Keratinocyte (primary cell): Measurements from ENCODE around the gene FLYWCH2. TPM values are rescaled to one million over a fixed set of nuclear protein-coding genes. Genes with fewer than 3 reads are reported as not detected.

Experiments
- DNase-seq: peaks from one replicate; pipeline ENCODE4 v3.0.0-alpha.2; 2011; ENCODE audit warnings: low read depth, missing footprints, low spot score
- FAIRE-seq: peaks from 2 replicates; lab custom pipeline; 2011; peaks lifted over from hg19 to GRCh38; lab: Jason Lieb, UNC
- H2AFZ ChIP-seq: 2 replicates; pipeline ENCODE4 v1.6.0; 2012; ENCODE audit warnings: low read length, control low read depth, inconsistent platforms; ENCODE audit not compliant: control insufficient read depth
- H3K27ac ChIP-seq: 2 replicates; pipeline ENCODE4 v1.5.1; 2011; ENCODE audit warnings: low read length; ENCODE audit not compliant: control insufficient read depth, insufficient read depth
- H3K27me3 ChIP-seq: 3 replicates; pipeline ENCODE4 v1.6.0; 2011; ENCODE audit warnings: low read length; ENCODE audit not compliant: control insufficient read depth, insufficient read depth; ENCODE audit errors: extremely low read depth
- H3K36me3 ChIP-seq, 2 experiments: 2 replicates in 1 of 2; 3 replicates in 1 of 2; pipeline ENCODE4 v1.5.1; 2011; ENCODE audit warnings: low read length in 2 of 2, mild to moderate bottlenecking in 1 of 2; ENCODE audit not compliant: control insufficient read depth in 2 of 2, insufficient read depth in 2 of 2; ENCODE audit errors: extremely low read depth in 1 of 2
- H3K4me1 ChIP-seq: 3 replicates; pipeline ENCODE4 v1.5.1; 2011; ENCODE audit warnings: low read length; ENCODE audit not compliant: control insufficient read depth, insufficient read depth; ENCODE audit errors: extremely low read depth
- H3K4me2 ChIP-seq: 3 replicates; pipeline ENCODE4 v1.6.0; 2011; ENCODE audit warnings: low read depth, low read length; ENCODE audit not compliant: control insufficient read depth, insufficient read depth; ENCODE audit errors: extremely low read depth
- H3K4me3 ChIP-seq, 3 experiments: fragments of 200-600 bp in 1 of 3; sonication (generic) in 1 of 3; 2 replicates in 2 of 3; 3 replicates in 1 of 3; pipeline ENCODE4 v1.5.1; 2011 to 2016; ENCODE audit warnings: low read length in 3 of 3, mild to moderate bottlenecking in 3 of 3, control low read depth in 2 of 3, inconsistent platforms in 1 of 3, low read depth in 1 of 3, mixed read lengths in 1 of 3, mixed run types in 1 of 3, moderate library complexity in 1 of 3; ENCODE audit not compliant: control insufficient read depth in 2 of 3, insufficient read depth in 2 of 3; ENCODE audit errors: extremely low read depth in 1 of 3
- H3K79me2 ChIP-seq: 2 replicates; pipeline ENCODE4 v1.6.0; 2012; ENCODE audit warnings: low read length; ENCODE audit not compliant: control insufficient read depth, insufficient read depth
- H3K9ac ChIP-seq: 3 replicates; pipeline ENCODE4 v1.6.0; 2011; ENCODE audit warnings: low read length; ENCODE audit not compliant: control insufficient read depth, insufficient read depth; ENCODE audit errors: extremely low read depth
- H3K9me1 ChIP-seq: 3 replicates; pipeline ENCODE4 v1.6.0; 2011; ENCODE audit warnings: low read length; ENCODE audit not compliant: control insufficient read depth, insufficient read depth; ENCODE audit errors: extremely low read depth
- H3K9me3 ChIP-seq: 2 replicates; pipeline ENCODE4 v1.5.1; 2012; ENCODE audit warnings: low read depth, low read length; ENCODE audit not compliant: control insufficient read depth
- H4K20me1 ChIP-seq: 3 replicates; pipeline ENCODE4 v1.6.0; 2011; ENCODE audit warnings: low read length; ENCODE audit not compliant: control insufficient read depth, insufficient read depth; ENCODE audit errors: extremely low read depth
- CTCF ChIP-seq, 3 experiments: IDR thresholded peaks in 1 of 3; conservative IDR thresholded peaks in 1 of 3; optimal IDR thresholded peaks in 1 of 3; 2 replicates in 2 of 3; 3 replicates in 1 of 3; pipeline versions ENCODE3 to v1.5.1; 2011; ENCODE audit warnings: low read length in 3 of 3, mild to moderate bottlenecking in 3 of 3, moderate library complexity in 2 of 3, control low read depth in 1 of 3, inconsistent platforms in 1 of 3; ENCODE audit not compliant: insufficient read depth in 2 of 3; ENCODE audit errors: extremely low read depth in 1 of 3
- EZH2 ChIP-seq: IDR thresholded peaks from one replicate; pipeline ENCODE4 v1.6.1; 2012; ENCODE audit warnings: inconsistent platforms, mild to moderate bottlenecking, low read length, moderate library complexity
- dilution Hi-C: fragments of 300-500 bp; cut with MboI; formaldehyde crosslinking; loops from one replicate; pipeline ENCODE4 v1.7.0; 2020; ENCODE audit warnings: low sequenced_read_pairs; ENCODE audit not compliant: extremely low pct_ligation_motif_present
- polyA plus RNA-seq, 5 experiments: library from polyadenylated mRNA; depleted of rRNA in 3 of 5; stranded (reverse) in 3 of 5; stranded (forward) in 1 of 5; unstranded in 1 of 5; fragments of >200 nt; gene quantifications; 1 replicate in 1 of 5; 2 replicates in 3 of 5; 3 replicates in 1 of 5; pipeline versions ENCODE4 v1.2.1 to v1.2.3, GENCODE V29; 2011 to 2012; ENCODE audit warnings: missing spikeins in 2 of 5, low read depth in 1 of 5, low replicate concordance in 1 of 5

FLYWCH2 gene
- polyA plus RNA-seq, 1 donor (not counting 4 experiments of a cell fraction or from before 2014, with no cell fraction given), result 10.1 TPM

DNA sequence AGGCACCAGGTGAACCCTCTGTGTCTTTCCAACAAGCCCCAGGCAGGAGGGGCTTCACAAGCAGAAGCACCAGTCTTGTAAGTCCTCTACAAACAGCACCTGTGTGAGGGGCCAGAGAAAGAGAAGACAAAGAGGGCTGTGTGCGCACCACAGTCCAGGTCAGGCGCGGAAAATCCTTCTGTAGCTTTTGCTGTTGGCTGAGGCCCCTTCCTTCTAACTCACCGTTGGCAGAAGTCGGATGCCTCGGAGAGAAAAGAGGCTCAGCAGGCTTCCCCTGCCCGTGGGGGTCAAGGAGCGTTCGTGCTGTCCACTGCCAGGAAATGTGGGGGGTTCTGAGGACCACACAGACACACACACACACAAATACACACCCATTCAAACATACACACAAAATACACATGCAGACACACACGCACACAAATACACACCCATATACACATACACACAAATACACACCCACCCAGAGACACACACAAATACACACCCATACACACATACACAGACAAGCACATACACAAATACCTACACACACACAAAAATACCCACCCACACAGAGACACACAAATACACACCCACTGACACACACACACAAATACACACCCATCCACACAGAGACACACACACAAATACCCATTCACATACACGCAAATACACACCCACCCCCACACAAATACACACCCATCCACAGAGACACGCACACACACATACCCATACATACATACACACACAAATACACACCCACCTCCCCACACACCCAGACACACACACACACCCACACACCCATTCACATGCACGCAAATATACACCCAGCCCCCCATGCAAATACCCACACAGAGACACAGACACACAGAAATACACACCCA, 46.1 kb upstream of the FLYWCH2 start:
- dilution Hi-C loops, result no loop called here

GRCh38 chr16:2838928-2839327, 44.1 kb upstream of the FLYWCH2 start:
- dilution Hi-C loops, result no loop called here
- H3K9ac ChIP-seq, result no peak overlapping the region
- no peaks in the 10 kb centered on the region for H3K9me3 ChIP-seq
- FAIRE-seq, result peak; percentile 59
- TF ChIP-seq EZH2, result no peak
- TF ChIP-seq CTCF (optimal IDR thresholded peaks at IDR 0.05 in 1 of 3, IDR thresholded peaks at IDR 0.05 in 1 of 3, conservative IDR thresholded peaks at IDR 0.05 in 1 of 3; ENCODE audit: extremely low read depth in 1 of 3, insufficient read depth in 2 of 3, low read length in 3 of 3), result peak; percentile 92 to 99 (median 97)
- H2AFZ ChIP-seq, result no peak overlapping the region
- H3K79me2 ChIP-seq, result no peaks in the 10 kb centered on the region
- no peaks in the 10 kb centered on the region for H3K9me1 ChIP-seq
- H3K27ac ChIP-seq, result no peak overlapping the region
- DNase-seq, result no peak
- no peak overlapping the region for H3K4me2 ChIP-seq
- no peak overlapping the region for H3K4me3 ChIP-seq
- peaks cover 26% of the 10 kb centered on the region for H3K4me1 ChIP-seq
- H4K20me1 ChIP-seq, result no peaks in the 10 kb centered on the region
- H3K36me3 ChIP-seq, result no peaks in the 10 kb centered on the region
- H3K27me3 ChIP-seq, result no peaks in the 10 kb centered on the region

More for the DNA sequence above, 46.1 kb upstream of the FLYWCH2 start:
- peak; percentile 56 for FAIRE-seq
- TF ChIP-seq EZH2 (no peak), CTCF (optimal IDR thresholded peaks at IDR 0.05 in 1 of 3, IDR thresholded peaks at IDR 0.05 in 1 of 3, conservative IDR thresholded peaks at IDR 0.05 in 1 of 3; ENCODE audit: extremely low read depth in 1 of 3, insufficient read depth in 2 of 3, low read length in 3 of 3) (no peak)
- peaks cover 26% of the 10 kb centered on the region for H3K4me1 ChIP-seq
- no peaks in the 10 kb centered on the region for H3K9me1 ChIP-seq
- H2AFZ ChIP-seq, result no peak overlapping the region
- H3K9me3 ChIP-seq, result no peaks in the 10 kb centered on the region
- peak overlapping the region; percentile 37 for H3K27ac ChIP-seq
- H3K27me3 ChIP-seq, result peaks cover 15% of the 10 kb centered on the region
- H3K36me3 ChIP-seq, result no peaks in the 10 kb centered on the region
- H3K4me3 ChIP-seq, result no peak overlapping the region
- no peaks in the 10 kb centered on the region for H3K79me2 ChIP-seq
- DNase-seq, result no peak
- peak overlapping the region; percentile 63 for H3K4me2 ChIP-seq
- H3K9ac ChIP-seq, result peak overlapping the region; percentile 5
- H4K20me1 ChIP-seq, result no peaks in the 10 kb centered on the region
